ENCODE results near the gene NOVA2.

NOVA2 gene

DNA sequence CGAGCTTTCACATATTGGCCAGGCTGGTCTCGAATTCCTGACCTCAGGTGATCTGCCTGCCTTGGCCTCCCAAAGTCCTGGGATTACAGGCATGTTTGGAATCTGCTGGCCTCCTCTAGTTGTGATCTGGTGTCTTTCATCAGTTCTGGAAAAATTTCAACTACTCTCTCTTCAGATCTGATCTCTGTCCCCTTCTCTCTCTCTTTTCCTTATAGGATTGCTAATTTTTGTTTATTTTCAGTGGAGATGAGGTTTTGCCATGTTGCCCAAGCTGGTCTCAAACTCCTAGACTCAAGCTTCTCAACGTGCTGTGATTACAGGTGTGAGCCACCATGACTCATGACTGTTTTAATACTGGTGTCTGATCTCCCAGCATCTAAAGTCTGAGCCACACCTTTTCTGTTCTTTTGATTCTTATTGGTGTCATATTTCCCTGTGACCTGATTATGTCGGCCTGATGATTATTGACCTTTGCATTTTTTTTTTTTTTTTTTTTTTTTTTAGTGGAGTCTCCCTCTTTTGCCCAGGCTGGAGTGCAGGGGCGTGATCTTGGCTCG is 48.7 kb downstream of the NOVA2 start:
- Histone ChIP-seq H3K23ac (ENCODE audit: low read length) (no peak overlapping the region), H3K79me1 (ENCODE audit: low read length) (peaks cover 3% of the 10 kb centered on the region), H3K4ac (ENCODE audit: low read depth, low read length) (no peak overlapping the region), H2BK5ac (ENCODE audit: low read depth, low read length, poor library complexity) (no peak overlapping the region), H2AK5ac (ENCODE audit: low read length) (no peak overlapping the region), H3K4me1 (ENCODE audit: control insufficient read depth in 1 of 2, insufficient read depth in 2 of 2, low read length in 2 of 2) (peaks cover 5 to 9% of the 10 kb centered on the region in 2 experiments), H2AFZ (ENCODE audit: insufficient read depth, low read length, poor library complexity) (no peak overlapping the region), H3K4me3 (ENCODE audit: low read depth, low read length) (no peak overlapping the region), H3K79me2 (ENCODE audit: control insufficient read depth, insufficient read depth, low read length, poor library complexity) (no peaks in the 10 kb centered on the region), H3K9me3 (ENCODE audit: insufficient read depth, low read depth, low read length) (no peaks in the 10 kb centered on the region), H2BK12ac (ENCODE audit: low read length) (no peak overlapping the region), H3K4me2 (ENCODE audit: low read length) (no peak overlapping the region), H2BK120ac (ENCODE audit: insufficient read depth, low read length, poor library complexity) (no peak overlapping the region), H3K27ac (ENCODE audit: low read depth, low read length) (no peak overlapping the region), H4K91ac (ENCODE audit: low read depth, low read length) (no peak overlapping the region), H3K18ac (ENCODE audit: low read length) (no peak overlapping the region), H4K8ac (ENCODE audit: low read depth, low read length) (no peak overlapping the region), H3K36me3 (ENCODE audit: control insufficient read depth in 1 of 2, insufficient read depth in 2 of 2, low read length in 2 of 2) (no peaks in the 10 kb centered on the region), H3K27me3 (ENCODE audit: insufficient read depth, low read length) (no peaks in the 10 kb centered on the region), H3K14ac (ENCODE audit: low read length) (no peak overlapping the region), H3K9ac (ENCODE audit: low read length) (no peak overlapping the region), H4K12ac (ENCODE audit: low read depth, low read length) (no peak overlapping the region)
- DNase-seq: peak; percentile 65 to 85
- no CpG with 5 or more reads among the region's 6 CpGs for WGBS (ENCODE audit: extremely low coverage, insufficient coverage, insufficient read length)

DNA sequence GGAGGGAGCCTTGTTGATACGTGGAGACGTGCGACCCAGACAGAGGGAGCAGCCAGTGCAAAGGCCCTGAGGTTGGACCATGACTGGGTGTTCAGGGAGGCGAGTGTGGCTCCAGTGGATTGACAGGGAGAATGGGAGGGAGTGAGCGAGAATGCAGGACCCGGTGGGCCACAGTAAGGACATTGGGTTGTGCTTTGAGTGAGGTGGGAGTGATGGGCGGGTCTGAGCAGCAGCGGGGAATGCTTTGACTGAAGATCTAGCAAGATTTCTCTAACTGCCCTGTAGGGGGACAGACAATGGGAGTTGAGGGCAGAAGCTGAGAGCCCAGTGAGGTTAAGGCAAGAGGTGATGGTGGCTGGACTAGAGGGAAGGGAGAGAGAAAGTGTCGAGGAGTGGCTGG is 51.4 kb downstream of the NOVA2 start:
- Histone ChIP-seq H3K9me3 (ENCODE audit: insufficient read depth, low read depth, low read length) (no peaks in the 10 kb centered on the region), H3K14ac (ENCODE audit: low read length) (no peak overlapping the region), H2AK5ac (ENCODE audit: low read length) (no peak overlapping the region), H4K8ac (ENCODE audit: low read depth, low read length) (no peak overlapping the region), H3K4me3 (ENCODE audit: low read depth, low read length) (no peak overlapping the region), H2BK12ac (ENCODE audit: low read length) (no peak overlapping the region), H3K18ac (ENCODE audit: low read length) (no peak overlapping the region), H3K27me3 (ENCODE audit: insufficient read depth, low read length) (no peaks in the 10 kb centered on the region), H3K4me1 (ENCODE audit: control insufficient read depth in 1 of 2, insufficient read depth in 2 of 2, low read length in 2 of 2) (peaks cover 3 to 4% of the 10 kb centered on the region in 2 experiments), H3K23ac (ENCODE audit: low read length) (no peak overlapping the region), H4K12ac (ENCODE audit: low read depth, low read length) (no peak overlapping the region), H3K27ac (ENCODE audit: low read depth, low read length) (no peak overlapping the region), H3K79me1 (ENCODE audit: low read length) (no peaks in the 10 kb centered on the region), H3K79me2 (ENCODE audit: control insufficient read depth, insufficient read depth, low read length, poor library complexity) (no peaks in the 10 kb centered on the region), H3K4me2 (ENCODE audit: low read length) (no peak overlapping the region), H3K36me3 (ENCODE audit: control insufficient read depth in 1 of 2, insufficient read depth in 2 of 2, low read length in 2 of 2) (no peaks in the 10 kb centered on the region), H2BK120ac (ENCODE audit: insufficient read depth, low read length, poor library complexity) (no peak overlapping the region), H2BK5ac (ENCODE audit: low read depth, low read length, poor library complexity) (no peak overlapping the region), H4K91ac (ENCODE audit: low read depth, low read length) (no peak overlapping the region), H2AFZ (ENCODE audit: insufficient read depth, low read length, poor library complexity) (no peak overlapping the region), H3K4ac (ENCODE audit: low read depth, low read length) (no peak overlapping the region), H3K9ac (ENCODE audit: low read length) (no peak overlapping the region)
- WGBS (ENCODE audit: extremely low coverage, insufficient coverage, insufficient read length): no CpG with 5 or more reads among the region's 9 CpGs
- peak in 1 of 2 donors; percentile 40 for DNase-seq

DNA sequence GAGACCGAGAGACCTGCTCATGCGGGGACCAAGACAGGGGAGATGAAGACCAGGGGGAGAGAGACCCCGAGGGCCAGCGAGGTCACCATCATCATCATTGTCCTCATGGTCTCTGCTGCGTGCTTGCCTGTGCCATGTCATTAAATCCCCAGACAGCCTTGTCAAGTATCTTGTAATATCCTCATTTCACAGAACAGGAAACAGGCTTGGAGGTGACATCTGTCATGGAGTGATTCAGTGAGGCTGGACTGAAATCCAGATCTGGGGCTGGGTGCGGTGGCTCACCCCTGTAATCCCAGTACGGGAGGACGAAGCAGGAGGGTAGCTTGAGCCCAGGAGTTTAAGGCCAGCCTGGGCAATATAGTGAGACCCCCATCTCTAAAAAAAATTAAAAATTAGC is 53.2 kb downstream of the NOVA2 start:
- Histone ChIP-seq H2BK12ac (ENCODE audit: low read length) (no peak overlapping the region), H4K91ac (ENCODE audit: low read depth, low read length) (no peak overlapping the region), H3K9ac (ENCODE audit: low read length) (no peak overlapping the region), H3K14ac (ENCODE audit: low read length) (no peak overlapping the region), H3K18ac (ENCODE audit: low read length) (no peak overlapping the region), H4K8ac (ENCODE audit: low read depth, low read length) (no peak overlapping the region), H3K79me1 (ENCODE audit: low read length) (no peaks in the 10 kb centered on the region), H3K79me2 (ENCODE audit: control insufficient read depth, insufficient read depth, low read length, poor library complexity) (no peaks in the 10 kb centered on the region), H3K4me2 (ENCODE audit: low read length) (no peak overlapping the region), H3K4me3 (ENCODE audit: low read depth, low read length) (no peak overlapping the region), H2AFZ (ENCODE audit: insufficient read depth, low read length, poor library complexity) (no peak overlapping the region), H3K27me3 (ENCODE audit: insufficient read depth, low read length) (no peaks in the 10 kb centered on the region), H4K12ac (ENCODE audit: low read depth, low read length) (no peak overlapping the region), H2AK5ac (ENCODE audit: low read length) (no peak overlapping the region), H3K4ac (ENCODE audit: low read depth, low read length) (no peak overlapping the region), H3K27ac (ENCODE audit: low read depth, low read length) (no peak overlapping the region), H3K23ac (ENCODE audit: low read length) (no peak overlapping the region), H3K4me1 (ENCODE audit: control insufficient read depth in 1 of 2, insufficient read depth in 2 of 2, low read length in 2 of 2) (peaks cover 3 to 4% of the 10 kb centered on the region in 2 experiments), H2BK5ac (ENCODE audit: low read depth, low read length, poor library complexity) (no peak overlapping the region), H2BK120ac (ENCODE audit: insufficient read depth, low read length, poor library complexity) (no peak overlapping the region), H3K9me3 (ENCODE audit: insufficient read depth, low read depth, low read length) (no peaks in the 10 kb centered on the region), H3K36me3 (ENCODE audit: control insufficient read depth in 1 of 2, insufficient read depth in 2 of 2, low read length in 2 of 2) (no peaks in the 10 kb centered on the region)
- WGBS (ENCODE audit: extremely low coverage, insufficient coverage, insufficient read length): no CpG with 5 or more reads among the region's 8 CpGs
- DNase-seq: no peak

DNA sequence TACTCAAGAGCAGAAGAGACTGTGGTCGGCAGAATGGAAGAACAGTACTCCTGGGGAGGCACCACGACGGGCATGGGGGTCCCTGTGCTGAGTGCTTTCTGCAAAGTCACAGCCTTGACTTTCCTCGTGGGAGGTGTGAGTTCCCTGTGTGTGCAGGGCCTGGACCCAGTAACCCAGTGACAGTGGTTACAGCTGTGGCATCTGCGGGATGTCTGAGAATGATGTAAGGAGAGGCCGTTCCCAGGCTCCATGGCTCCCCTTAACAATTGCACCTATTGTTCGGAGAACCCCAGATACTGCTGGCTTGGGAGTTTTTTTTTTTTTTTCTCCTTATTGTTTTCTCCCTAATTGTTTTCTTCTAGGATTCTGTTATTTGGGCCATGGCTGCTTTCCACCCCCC is 54.0 kb downstream of the NOVA2 start:
- no peak overlapping the region for H2BK5ac ChIP-seq (ENCODE audit: low read depth, low read length, poor library complexity)
- no peaks in the 10 kb centered on the region for H3K9me3 ChIP-seq (ENCODE audit: insufficient read depth, low read depth, low read length)
- H3K9ac ChIP-seq (ENCODE audit: low read length): no peak overlapping the region

More for the DNA sequence above, 54.0 kb downstream of the NOVA2 start:
- no peak overlapping the region for H2AFZ ChIP-seq (ENCODE audit: insufficient read depth, low read length, poor library complexity)
- no peak for DNase-seq
- no peaks in the 10 kb centered on the region for H3K79me2 ChIP-seq (ENCODE audit: control insufficient read depth, insufficient read depth, low read length, poor library complexity)
- H3K27me3 ChIP-seq (ENCODE audit: insufficient read depth, low read length): no peaks in the 10 kb centered on the region
- H3K14ac ChIP-seq (ENCODE audit: low read length): no peak overlapping the region
- no peak overlapping the region for H2BK120ac ChIP-seq (ENCODE audit: insufficient read depth, low read length, poor library complexity)
- no peak overlapping the region for H3K4me2 ChIP-seq (ENCODE audit: low read length)
- no peaks in the 10 kb centered on the region for H3K36me3 ChIP-seq (ENCODE audit: control insufficient read depth in 1 of 2, insufficient read depth in 2 of 2, low read length in 2 of 2)
- no peak overlapping the region for H2AK5ac ChIP-seq (ENCODE audit: low read length)
- H3K79me1 ChIP-seq (ENCODE audit: low read length): no peaks in the 10 kb centered on the region
- H3K18ac ChIP-seq (ENCODE audit: low read length): no peak overlapping the region
- H4K12ac ChIP-seq (ENCODE audit: low read depth, low read length): no peak overlapping the region
- no peak overlapping the region for H4K91ac ChIP-seq (ENCODE audit: low read depth, low read length)
- H3K4me1 ChIP-seq (ENCODE audit: control insufficient read depth in 1 of 2, insufficient read depth in 2 of 2, low read length in 2 of 2): peaks cover under 1 to 2% of the 10 kb centered on the region in 2 experiments
- H3K23ac ChIP-seq (ENCODE audit: low read length): no peak overlapping the region
- H3K27ac ChIP-seq (ENCODE audit: low read depth, low read length): no peak overlapping the region
- H4K8ac ChIP-seq (ENCODE audit: low read depth, low read length): no peak overlapping the region
- H3K4ac ChIP-seq (ENCODE audit: low read depth, low read length): no peak overlapping the region
- WGBS (ENCODE audit: extremely low coverage, insufficient coverage, insufficient read length): no CpG with 5 or more reads among the region's 7 CpGs
- H2BK12ac ChIP-seq (ENCODE audit: low read length): no peak overlapping the region
- no peak overlapping the region for H3K4me3 ChIP-seq (ENCODE audit: low read depth, low read length)
